ENCODE results near the gene NTN4. TPM values are rescaled to one million over a fixed set of nuclear protein-coding genes. Genes with fewer than 3 reads are reported as not detected.

The NTN4 gene
- total and polyA plus RNA-seq, 7 experiments from 2014 or later = 0.08 to 0.86 TPM; not detected in 5

DNA sequence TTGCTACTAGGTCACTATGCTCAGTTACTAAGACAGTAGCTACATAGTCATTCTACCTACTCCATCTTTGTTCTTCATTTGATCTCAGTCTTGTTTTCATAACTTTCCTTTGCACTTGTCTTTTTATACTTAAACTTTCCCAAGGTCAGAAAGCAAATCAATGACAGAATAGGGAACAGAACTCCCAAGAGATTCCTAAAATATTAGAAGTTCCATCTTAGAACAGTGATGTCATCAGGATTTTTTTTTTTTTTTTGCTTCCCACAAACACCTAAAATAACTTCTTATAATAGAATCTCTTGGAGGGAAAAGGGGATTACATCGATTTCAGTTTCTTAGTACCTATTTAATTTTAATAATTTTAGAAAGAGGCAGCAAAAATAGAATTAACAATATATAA, 65.8 kb downstream of the NTN4 start:
- Histone ChIP-seq H3K27me3 (ENCODE audit: control insufficient read depth in 2 of 2, insufficient read depth in 2 of 2, low read length in 2 of 2) (no peaks in the 10 kb centered on the region), H3K36me3 (ENCODE audit: control insufficient read depth in 2 of 3, insufficient read depth in 3 of 3, low read length in 3 of 3) (no peaks in the 10 kb centered on the region), H3K4me1 (ENCODE audit: control insufficient read depth in 2 of 2, insufficient read depth in 2 of 2, low read length in 2 of 2) (no peaks in the 10 kb centered on the region), H3K9me3 (ENCODE audit: control insufficient read depth in 2 of 3, low read length in 3 of 3) (no peaks in the 10 kb centered on the region), H3K4me3 (ENCODE audit: low read length) (no peak overlapping the region), H3K27ac (ENCODE audit: low read depth, low read length) (no peak overlapping the region)
- intact Hi-C loops (cut with micrococcal nuclease) = no loop called here
- Mint-ChIP-seq H3K4me1 (no peaks in the 10 kb centered on the region), H3K36me3 (peaks cover 0 to 4% (median 0%) of the 10 kb centered on the region in 5 donors), H3K27ac (no peak overlapping the region), H3K9me3 (peaks cover 4 to 25% (median 14%) of the 10 kb centered on the region in 11 donors), H3K4me3 (no peak overlapping the region), H3K27me3 (peaks cover 9 to 35% (median 24%) of the 10 kb centered on the region in 5 donors)
- POLR2A ChIA-PET = no interaction called here
- DNase-seq = no peak
- ATAC-seq = no peak
- CTCF ChIA-PET = no interaction called here

DNA sequence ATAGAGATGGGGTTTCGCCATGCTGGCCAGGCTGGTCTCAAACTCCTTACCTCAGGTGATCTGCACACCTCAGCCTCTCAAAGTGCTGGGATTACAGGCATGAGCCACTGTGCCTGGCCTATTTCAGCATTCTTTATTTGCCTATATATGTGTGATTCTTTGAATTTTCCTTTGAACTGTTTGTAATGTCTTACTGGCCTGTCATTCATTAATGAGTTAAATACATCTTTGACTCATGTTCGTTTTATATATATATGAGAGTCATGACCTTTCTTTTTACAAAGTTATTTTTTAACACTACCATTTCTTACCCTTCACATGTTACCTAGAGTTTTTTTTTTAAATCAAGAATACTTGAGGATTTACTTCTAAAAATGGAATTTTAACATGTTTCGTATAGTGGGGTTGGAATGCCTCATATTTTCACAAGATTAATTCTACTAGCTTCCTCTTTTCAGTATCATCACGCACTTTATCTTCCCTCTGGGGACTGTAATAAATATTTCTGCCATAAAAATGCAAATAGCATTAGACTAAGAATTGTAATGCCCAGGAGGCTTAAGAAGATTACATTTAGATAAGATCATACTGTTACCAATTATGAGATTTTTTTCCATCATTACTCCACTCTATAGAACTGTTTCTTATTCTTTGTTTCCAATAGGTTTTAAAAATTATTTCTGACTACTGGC, 66.7 kb downstream of the NTN4 start:
- CTCF ChIA-PET = no interaction called here
- intact Hi-C loops (cut with micrococcal nuclease) = no loop called here
- POLR2A ChIA-PET = no interaction called here
- Histone ChIP-seq H3K27ac (ENCODE audit: low read depth, low read length) (no peak overlapping the region), H3K4me3 (ENCODE audit: low read length) (no peak overlapping the region), H3K4me1 (ENCODE audit: control insufficient read depth in 2 of 2, insufficient read depth in 2 of 2, low read length in 2 of 2) (no peaks in the 10 kb centered on the region), H3K9me3 (ENCODE audit: control insufficient read depth in 2 of 3, low read length in 3 of 3) (no peaks in the 10 kb centered on the region), H3K27me3 (ENCODE audit: control insufficient read depth in 2 of 2, insufficient read depth in 2 of 2, low read length in 2 of 2) (no peaks in the 10 kb centered on the region), H3K36me3 (ENCODE audit: control insufficient read depth in 2 of 3, insufficient read depth in 3 of 3, low read length in 3 of 3) (no peaks in the 10 kb centered on the region)
- no peak for ATAC-seq
- peaks cover 9 to 34% (median 24%) of the 10 kb centered on the region in 5 donors for H3K27me3 Mint-ChIP-seq
- peaks cover 4 to 23% (median 14%) of the 10 kb centered on the region in 11 donors for H3K9me3 Mint-ChIP-seq
- no peaks in the 10 kb centered on the region for H3K4me1 Mint-ChIP-seq
- no peak overlapping the region for H3K4me3 Mint-ChIP-seq
- peaks cover 0 to 4% (median 0%) of the 10 kb centered on the region in 5 donors for H3K36me3 Mint-ChIP-seq
- no peak overlapping the region for H3K27ac Mint-ChIP-seq
- DNase-seq = no peak

DNA sequence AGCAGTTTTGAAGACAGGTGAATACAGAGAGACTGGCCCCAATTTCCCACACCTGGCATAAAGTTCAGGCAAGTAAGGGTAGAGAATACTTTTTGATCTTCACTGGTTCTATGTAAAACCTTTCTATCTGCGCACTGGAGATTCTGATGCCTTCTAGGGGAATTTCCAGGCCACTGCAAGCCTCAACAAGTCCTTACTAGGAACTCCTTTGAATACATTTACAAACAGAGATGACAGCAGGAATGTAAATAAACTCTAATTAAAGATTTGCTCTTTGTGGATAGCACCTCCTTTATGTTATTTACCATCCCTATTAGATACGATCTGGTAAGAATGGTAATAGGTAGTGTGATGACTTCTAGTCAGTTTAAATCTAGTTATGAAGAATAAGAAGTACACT, 69.2 kb downstream of the NTN4 start:
- H3K4me3 Mint-ChIP-seq = no peak overlapping the region
- intact Hi-C loops (cut with micrococcal nuclease) = no loop called here
- POLR2A ChIA-PET = no interaction called here
- H3K9me3 Mint-ChIP-seq = peaks cover 0 to 8% (median 3%) of the 10 kb centered on the region in 11 donors
- ATAC-seq (no peak), DNase-seq (no peak)
- peaks cover 0 to 3% (median 0%) of the 10 kb centered on the region in 5 donors for H3K36me3 Mint-ChIP-seq
- H3K27ac Mint-ChIP-seq = no peak overlapping the region
- Histone ChIP-seq H3K4me1 (ENCODE audit: control insufficient read depth in 2 of 2, insufficient read depth in 2 of 2, low read length in 2 of 2) (no peaks in the 10 kb centered on the region), H3K27ac (ENCODE audit: low read depth, low read length) (no peak overlapping the region), H3K4me3 (ENCODE audit: low read length) (no peak overlapping the region), H3K36me3 (ENCODE audit: control insufficient read depth in 2 of 3, insufficient read depth in 3 of 3, low read length in 3 of 3) (no peaks in the 10 kb centered on the region), H3K27me3 (ENCODE audit: control insufficient read depth in 2 of 2, insufficient read depth in 2 of 2, low read length in 2 of 2) (no peaks in the 10 kb centered on the region), H3K9me3 (ENCODE audit: control insufficient read depth in 2 of 3, low read length in 3 of 3) (no peaks in the 10 kb centered on the region)
- peaks cover 9 to 27% (median 15%) of the 10 kb centered on the region in 5 donors for H3K27me3 Mint-ChIP-seq
- CTCF ChIA-PET = no interaction called here
- H3K4me1 Mint-ChIP-seq = no peaks in the 10 kb centered on the region

DNA sequence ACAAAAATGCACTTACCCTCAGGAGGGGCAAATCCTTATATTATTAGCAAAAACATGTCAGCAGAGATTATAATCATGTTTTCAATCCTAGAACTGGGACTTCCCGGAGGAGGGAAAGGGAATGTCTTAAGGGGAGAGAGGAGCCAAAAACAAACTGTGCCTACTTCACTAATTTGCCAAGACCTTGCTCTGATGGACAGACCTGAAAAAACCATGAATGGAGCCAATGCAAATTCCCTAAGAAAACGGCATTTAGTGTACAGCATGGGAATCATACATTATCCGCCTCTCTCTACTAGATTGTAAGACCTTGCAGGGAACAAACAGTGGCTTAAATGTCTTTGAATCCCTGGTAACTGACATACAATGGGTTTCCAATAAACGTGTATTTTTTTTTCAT, 70.4 kb downstream of the NTN4 start:
- Histone ChIP-seq H3K36me3 (ENCODE audit: control insufficient read depth in 2 of 3, insufficient read depth in 3 of 3, low read length in 3 of 3) (no peaks in the 10 kb centered on the region), H3K27ac (ENCODE audit: low read depth, low read length) (no peak overlapping the region), H3K27me3 (ENCODE audit: control insufficient read depth in 2 of 2, insufficient read depth in 2 of 2, low read length in 2 of 2) (no peaks in the 10 kb centered on the region), H3K4me3 (ENCODE audit: low read length) (no peak overlapping the region), H3K4me1 (ENCODE audit: control insufficient read depth in 2 of 2, insufficient read depth in 2 of 2, low read length in 2 of 2) (no peaks in the 10 kb centered on the region), H3K9me3 (ENCODE audit: control insufficient read depth in 2 of 3, low read length in 3 of 3) (no peaks in the 10 kb centered on the region)
- CTCF ChIA-PET = no interaction called here
- H3K36me3 Mint-ChIP-seq = no peaks in the 10 kb centered on the region
- DNase-seq (no peak), ATAC-seq (no peak)
- POLR2A ChIA-PET = no interaction called here
- intact Hi-C loops (cut with micrococcal nuclease) = no loop called here
- no peaks in the 10 kb centered on the region for H3K4me1 Mint-ChIP-seq
- peaks cover 0 to 18% (median 8%) of the 10 kb centered on the region in 5 donors for H3K27me3 Mint-ChIP-seq
- no peak overlapping the region for H3K27ac Mint-ChIP-seq
- H3K4me3 Mint-ChIP-seq = no peak overlapping the region
- H3K9me3 Mint-ChIP-seq = peaks cover 0 to 2% (median 0%) of the 10 kb centered on the region in 11 donors

DNA sequence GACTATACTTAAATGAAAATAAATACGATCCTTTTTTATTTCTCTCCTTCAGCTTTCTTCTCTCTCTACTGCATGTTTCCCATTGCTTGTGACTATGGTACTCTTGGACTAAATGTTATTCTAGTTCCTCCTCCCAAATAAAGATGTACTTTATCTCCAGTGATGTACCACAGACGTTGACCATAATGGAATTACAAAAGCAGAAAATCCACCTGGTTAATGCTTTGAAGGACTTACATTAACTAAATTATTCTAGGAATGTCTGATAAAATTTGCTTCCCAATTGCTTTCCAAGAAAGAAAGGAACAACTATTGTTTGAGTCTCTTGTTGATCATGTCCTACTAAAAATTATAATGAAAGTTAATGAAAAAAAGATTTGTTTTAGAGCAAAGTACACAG, 71.8 kb downstream of the NTN4 start:
- no peak overlapping the region for H3K4me3 ChIP-seq (ENCODE audit: low read length)
- no peaks in the 10 kb centered on the region for H3K9me3 ChIP-seq (ENCODE audit: control insufficient read depth in 2 of 3, low read length in 3 of 3)
- Mint-ChIP-seq H3K4me1 (no peaks in the 10 kb centered on the region), H3K27ac (no peak overlapping the region), H3K4me3 (no peak overlapping the region), H3K27me3 (peaks cover 0 to 13% (median 5%) of the 10 kb centered on the region in 5 donors), H3K36me3 (no peaks in the 10 kb centered on the region), H3K9me3 (no peaks in the 10 kb centered on the region)
- ChIA-PET CTCF (no interaction called here), POLR2A (no interaction called here)
- no peak overlapping the region for H3K27ac ChIP-seq (ENCODE audit: low read depth, low read length)
- H3K36me3 ChIP-seq (ENCODE audit: control insufficient read depth in 2 of 3, insufficient read depth in 3 of 3, low read length in 3 of 3) = no peaks in the 10 kb centered on the region
- ATAC-seq = no peak
- no peaks in the 10 kb centered on the region for H3K4me1 ChIP-seq (ENCODE audit: control insufficient read depth in 2 of 2, insufficient read depth in 2 of 2, low read length in 2 of 2)
- no peak for DNase-seq
- no peaks in the 10 kb centered on the region for H3K27me3 ChIP-seq (ENCODE audit: control insufficient read depth in 2 of 2, insufficient read depth in 2 of 2, low read length in 2 of 2)
- intact Hi-C loops (cut with micrococcal nuclease) = no loop called here

DNA sequence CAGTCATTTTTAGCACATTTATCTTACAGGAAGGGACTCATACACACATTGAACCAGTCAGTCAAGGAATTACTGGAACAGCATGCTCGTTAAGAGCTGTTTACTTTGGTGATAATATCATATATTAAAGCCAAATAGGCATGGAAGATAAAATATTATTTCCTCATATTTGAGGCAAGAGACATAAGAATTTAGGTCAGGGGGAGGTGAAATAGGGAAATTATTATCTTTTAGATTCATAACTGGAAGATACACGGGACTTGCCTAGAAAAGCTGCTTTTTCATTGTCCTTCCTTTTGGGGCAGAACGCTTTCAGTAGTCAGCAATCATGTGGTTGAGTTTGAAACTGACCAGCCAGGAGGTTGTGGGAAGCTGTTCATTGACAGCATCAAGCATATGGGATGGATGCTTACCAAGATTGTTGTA, 72.5 kb downstream of the NTN4 start:
- ATAC-seq = no peak
- POLR2A ChIA-PET = no interaction called here
- intact Hi-C loops (cut with micrococcal nuclease) = no loop called here

DNA sequence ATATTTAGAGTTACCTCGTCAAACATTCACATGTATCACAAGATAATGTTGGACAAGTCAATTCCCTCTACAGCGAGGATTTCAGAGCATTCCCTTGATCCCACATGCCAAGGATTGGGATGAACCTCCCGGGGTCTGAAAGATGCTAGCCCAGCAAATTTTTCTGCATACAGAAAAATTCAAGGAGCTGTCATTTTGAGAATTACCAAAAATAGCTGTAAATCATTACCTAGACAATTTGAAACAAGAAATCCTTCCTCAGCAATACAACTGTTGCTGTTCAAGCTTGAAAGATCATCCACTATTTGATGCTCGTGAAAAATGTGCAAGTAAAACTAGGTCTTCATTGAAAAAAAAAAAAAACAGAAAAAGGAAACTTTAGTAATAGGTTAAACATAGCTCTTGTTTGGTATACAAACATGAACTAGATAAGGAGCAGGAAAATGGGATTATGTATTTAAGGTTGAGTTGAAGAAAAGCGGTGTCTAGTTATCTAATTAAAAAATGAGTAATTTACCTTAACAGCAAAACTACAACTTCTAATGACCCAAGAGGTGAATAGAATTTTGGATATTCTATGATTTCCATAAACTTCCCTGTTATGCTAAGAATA, 73.1 kb downstream of the NTN4 start:
- DNase-seq (no peak), ATAC-seq (no peak)
- Mint-ChIP-seq H3K27me3 (peaks cover 0 to 11% (median 5%) of the 10 kb centered on the region in 5 donors), H3K9me3 (no peaks in the 10 kb centered on the region), H3K4me1 (no peaks in the 10 kb centered on the region), H3K4me3 (no peak overlapping the region), H3K36me3 (no peaks in the 10 kb centered on the region), H3K27ac (no peak overlapping the region)
- no peak overlapping the region for H3K4me3 ChIP-seq (ENCODE audit: low read length)
- no peaks in the 10 kb centered on the region for H3K4me1 ChIP-seq (ENCODE audit: control insufficient read depth in 2 of 2, insufficient read depth in 2 of 2, low read length in 2 of 2)
- H3K27ac ChIP-seq (ENCODE audit: low read depth, low read length) = no peak overlapping the region
- H3K27me3 ChIP-seq (ENCODE audit: control insufficient read depth in 2 of 2, insufficient read depth in 2 of 2, low read length in 2 of 2) = no peaks in the 10 kb centered on the region
- H3K9me3 ChIP-seq (ENCODE audit: control insufficient read depth in 2 of 3, low read length in 3 of 3) = no peaks in the 10 kb centered on the region
- no peaks in the 10 kb centered on the region for H3K36me3 ChIP-seq (ENCODE audit: control insufficient read depth in 2 of 3, insufficient read depth in 3 of 3, low read length in 3 of 3)
- intact Hi-C loops (cut with micrococcal nuclease) = no loop called here
- CTCF ChIA-PET = no interaction called here
- POLR2A ChIA-PET = no interaction called here

More for the DNA sequence above, 72.5 kb downstream of the NTN4 start:
- Mint-ChIP-seq H3K4me1 (no peaks in the 10 kb centered on the region), H3K9me3 (no peaks in the 10 kb centered on the region), H3K36me3 (no peaks in the 10 kb centered on the region), H3K4me3 (no peak overlapping the region), H3K27ac (no peak overlapping the region), H3K27me3 (peaks cover 0 to 11% (median 5%) of the 10 kb centered on the region in 5 donors)
- no peak overlapping the region for H3K4me3 ChIP-seq (ENCODE audit: low read length)
- CTCF ChIA-PET = no interaction called here
- no peak overlapping the region for H3K27ac ChIP-seq (ENCODE audit: low read depth, low read length)
- H3K4me1 ChIP-seq (ENCODE audit: control insufficient read depth in 2 of 2, insufficient read depth in 2 of 2, low read length in 2 of 2) = no peaks in the 10 kb centered on the region
- H3K36me3 ChIP-seq (ENCODE audit: control insufficient read depth in 2 of 3, insufficient read depth in 3 of 3, low read length in 3 of 3) = no peaks in the 10 kb centered on the region
- H3K9me3 ChIP-seq (ENCODE audit: control insufficient read depth in 2 of 3, low read length in 3 of 3) = no peaks in the 10 kb centered on the region
- H3K27me3 ChIP-seq (ENCODE audit: control insufficient read depth in 2 of 2, insufficient read depth in 2 of 2, low read length in 2 of 2) = no peaks in the 10 kb centered on the region
- DNase-seq = no peak
